ENCODE data around the gene ZCCHC2.

Gene ZCCHC2

DNA sequence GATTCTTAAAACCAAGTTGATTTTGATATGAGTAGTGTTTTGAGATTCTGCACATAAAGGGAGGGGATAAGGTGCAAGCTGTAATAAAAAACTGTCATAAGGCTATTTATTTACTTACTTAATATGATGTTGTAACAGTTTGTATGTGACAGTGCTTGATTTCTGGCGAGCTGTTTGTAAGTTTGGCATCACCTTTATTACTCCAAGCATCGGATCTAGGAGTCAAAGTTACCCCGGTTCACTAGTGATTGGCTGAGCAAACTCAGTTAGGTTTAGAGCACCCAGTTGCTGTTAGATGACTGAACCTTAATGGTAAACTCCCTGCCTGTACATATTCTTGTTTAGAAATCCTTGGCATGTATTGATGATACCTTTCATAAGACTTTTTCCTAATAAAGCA is 16.1 kb downstream of the ZCCHC2 start:
- DNase-seq (ENCODE audit: low read depth) = no peak

DNA sequence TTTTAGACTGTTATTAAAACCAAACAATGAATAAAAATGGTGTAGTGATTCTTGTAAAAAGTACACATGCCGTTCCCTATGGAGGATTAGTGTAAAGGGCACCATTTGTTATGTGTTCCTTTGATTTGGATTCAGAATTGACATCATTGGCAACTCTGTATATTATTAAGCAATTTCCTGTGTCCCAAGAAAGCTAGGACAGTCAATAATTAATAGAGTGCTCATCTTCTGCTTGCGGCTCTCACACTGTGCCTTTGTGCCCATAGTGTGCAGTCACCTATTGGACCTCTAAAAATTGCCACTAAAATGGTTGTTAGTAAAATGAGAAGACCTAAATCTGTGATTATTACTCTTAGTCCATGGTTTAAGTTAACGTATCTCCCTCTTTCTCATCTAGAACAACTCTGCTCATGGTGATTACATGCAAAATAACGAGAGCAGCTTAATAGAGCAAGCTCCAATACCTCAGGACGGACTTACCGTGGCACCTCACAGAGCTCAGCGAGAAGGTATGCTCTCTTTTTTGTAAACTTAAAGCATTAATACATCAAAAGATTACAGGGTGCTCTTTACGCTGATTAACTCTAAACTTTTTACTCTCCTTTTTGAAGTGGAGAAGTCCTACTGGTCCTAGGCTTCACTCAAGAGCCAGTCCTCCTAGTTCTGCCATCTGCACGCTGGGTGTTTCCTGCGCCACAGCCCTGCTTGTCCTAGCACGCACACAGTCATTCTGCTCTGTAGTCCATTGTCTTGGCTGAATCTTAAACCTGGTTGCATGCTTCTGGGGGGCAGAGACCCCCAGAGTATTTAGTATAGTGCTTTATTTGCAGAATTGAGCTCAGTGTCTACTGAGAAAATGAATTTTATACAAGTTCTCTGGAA is 16.7 kb downstream of the ZCCHC2 start:
- DNase-seq (ENCODE audit: low read depth) = no peak

DNA sequence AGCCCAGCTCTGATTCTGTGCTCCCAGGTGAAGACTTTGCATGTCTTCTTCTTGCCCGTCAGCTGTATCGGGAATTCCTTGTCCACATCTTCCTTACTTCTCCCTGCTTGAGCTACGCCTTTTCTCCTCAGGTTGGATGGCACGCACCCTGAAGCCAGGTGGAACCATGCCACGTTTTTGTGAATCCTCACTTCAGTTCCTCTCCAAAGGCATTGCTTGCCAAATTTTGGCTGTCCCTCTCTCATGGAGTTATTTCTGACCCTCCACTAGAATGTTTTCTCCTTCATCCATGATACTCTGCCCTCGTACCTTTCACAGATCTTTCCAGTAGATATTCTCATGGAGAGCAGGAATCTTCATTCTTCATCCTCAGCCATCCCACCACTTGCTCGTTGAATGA is 20.2 kb downstream of the ZCCHC2 start:
- no peak for DNase-seq (ENCODE audit: low read depth)

DNA sequence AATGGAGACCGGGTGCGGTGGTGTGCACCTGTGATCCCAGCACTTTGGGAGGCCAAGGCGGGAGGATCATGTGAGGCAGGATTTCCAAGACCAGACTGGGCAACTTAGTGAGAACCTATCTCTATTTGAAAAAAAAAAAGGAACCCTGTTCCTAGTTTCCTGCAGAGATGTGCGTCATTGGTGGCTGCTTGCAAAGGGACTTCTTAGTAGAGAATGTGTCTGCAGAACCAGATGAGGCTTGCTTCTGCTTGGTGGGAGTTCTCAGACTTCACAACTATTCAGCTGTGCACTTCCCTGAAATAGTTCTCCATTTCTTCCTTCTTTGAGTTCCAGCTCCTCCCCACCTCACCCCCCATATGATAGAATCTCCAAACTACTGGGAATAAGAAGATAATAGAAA is 22.3 kb downstream of the ZCCHC2 start:
- DNase-seq (ENCODE audit: low read depth) = no peak

DNA sequence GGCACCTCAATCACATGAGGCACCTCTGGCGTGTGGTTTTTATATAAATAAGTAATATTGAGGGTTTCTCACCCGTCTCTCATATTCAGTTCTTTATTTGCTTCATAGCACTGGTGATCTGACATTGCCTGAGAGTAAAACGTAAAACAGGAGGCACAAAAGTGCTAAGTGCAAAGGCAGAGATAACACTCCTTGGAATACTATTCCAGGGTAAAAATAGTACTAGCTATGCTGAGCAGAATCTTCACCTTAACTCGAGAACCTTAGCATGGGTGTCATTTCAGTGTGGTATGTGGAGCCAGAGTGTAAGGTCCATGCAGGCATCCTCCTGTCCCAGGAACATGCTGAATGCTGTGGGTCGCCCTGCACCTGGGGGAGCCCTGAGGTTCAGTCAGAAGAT is 26.9 kb downstream of the ZCCHC2 start:
- DNase-seq (ENCODE audit: low read depth) = no peak

DNA sequence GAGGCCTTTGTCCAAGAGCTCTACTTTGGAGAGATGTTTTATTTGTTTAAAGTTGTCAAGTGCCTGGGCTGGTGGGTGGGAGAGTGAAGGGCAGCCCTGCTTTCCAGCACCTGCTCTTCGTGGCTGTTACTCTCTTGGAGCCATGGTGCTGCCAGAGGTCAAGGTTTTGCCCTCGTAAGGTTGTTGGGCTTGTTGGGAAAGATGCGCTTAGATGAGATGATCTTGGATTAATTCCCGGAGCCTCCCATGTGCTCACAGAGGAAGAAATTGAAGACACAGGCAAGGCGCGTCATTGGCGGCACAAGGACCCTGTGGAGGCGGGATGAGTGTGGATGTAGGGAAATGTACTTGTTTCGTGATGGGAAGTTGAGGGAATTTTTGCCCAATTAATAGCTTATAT is 27.9 kb downstream of the ZCCHC2 start:
- no peak for DNase-seq (ENCODE audit: low read depth)

DNA sequence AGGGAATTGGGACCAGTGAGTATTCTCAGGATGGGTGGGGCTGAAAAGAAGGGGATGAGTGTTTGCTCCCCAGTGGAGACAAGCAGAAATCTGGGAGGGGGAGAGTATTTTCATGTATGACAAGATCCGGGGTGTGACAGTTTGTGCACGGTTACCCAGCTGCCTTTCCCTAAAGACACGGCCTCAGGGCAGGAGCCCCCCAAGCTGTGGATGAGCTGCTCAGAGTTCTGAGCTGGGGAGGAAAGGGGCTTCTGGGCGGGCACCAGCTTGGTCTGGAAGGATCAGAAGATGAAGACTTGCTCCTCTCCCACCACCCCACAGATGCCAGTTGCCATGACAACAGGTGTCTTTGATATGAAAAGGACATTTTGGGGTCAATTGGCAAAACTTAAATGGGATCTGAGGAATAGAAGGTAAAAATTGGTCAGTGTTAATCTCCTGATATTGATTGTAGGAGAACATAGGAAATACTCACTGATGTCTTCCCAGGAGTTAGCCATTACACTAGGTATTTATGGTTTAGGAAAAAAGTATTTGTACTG is 29.2 kb downstream of the ZCCHC2 start:
- no peak for DNase-seq (ENCODE audit: low read depth)

DNA sequence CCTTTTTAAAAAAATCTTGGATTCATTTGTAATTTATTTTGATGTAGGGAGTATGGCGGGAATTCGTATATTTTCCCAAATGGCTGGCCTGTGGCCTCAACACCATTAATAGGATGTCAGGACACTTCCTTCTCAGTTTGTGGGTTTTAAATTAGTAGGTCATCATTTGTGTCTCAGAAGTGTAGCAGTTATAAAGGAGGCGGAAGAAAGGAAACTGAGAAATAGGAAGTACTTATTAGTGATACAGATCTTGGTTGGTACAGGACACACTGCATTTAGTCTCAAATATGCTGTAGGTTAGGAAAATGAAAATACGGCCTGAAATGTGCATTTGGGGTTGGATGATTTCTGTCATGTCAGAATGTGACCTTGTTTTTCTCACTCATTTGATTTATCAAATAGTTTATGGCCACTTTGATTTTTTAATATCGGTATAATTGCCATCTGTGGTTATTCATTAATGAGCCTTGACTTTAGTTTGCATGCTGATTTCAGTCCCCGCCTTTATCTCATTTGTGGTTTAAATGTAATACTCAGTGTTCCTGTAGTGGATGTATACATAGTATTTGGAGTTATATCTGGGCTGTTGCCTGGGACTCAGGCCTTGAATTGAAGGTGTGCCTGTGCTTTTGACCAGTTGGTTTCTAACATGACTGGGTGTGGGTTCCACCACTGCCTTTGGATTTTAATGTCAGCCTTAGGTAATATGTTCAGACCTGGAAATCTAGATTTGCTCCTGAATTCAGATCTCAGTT is 31.4 kb downstream of the ZCCHC2 start:
- DNase-seq (ENCODE audit: low read depth) = no peak

DNA sequence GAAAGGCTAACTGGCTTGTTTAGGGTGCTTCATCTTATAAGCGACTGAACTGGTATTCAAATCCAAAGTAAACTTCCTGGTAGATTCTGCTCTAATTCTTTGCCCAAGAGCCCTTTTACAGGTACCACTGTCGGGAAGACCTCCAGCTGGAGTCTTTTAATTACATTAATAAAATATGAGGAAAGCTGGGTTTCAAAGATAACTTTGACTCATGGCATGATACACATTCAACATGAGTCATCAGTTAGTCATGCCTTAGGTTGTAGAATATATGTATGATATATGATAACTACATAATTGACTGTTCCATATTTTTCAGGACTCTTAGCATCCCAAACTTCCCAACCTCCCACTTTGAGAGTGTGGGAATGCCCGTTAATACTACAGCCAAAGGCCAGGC is 32.3 kb downstream of the ZCCHC2 start:
- no peak for DNase-seq (ENCODE audit: low read depth)

DNA sequence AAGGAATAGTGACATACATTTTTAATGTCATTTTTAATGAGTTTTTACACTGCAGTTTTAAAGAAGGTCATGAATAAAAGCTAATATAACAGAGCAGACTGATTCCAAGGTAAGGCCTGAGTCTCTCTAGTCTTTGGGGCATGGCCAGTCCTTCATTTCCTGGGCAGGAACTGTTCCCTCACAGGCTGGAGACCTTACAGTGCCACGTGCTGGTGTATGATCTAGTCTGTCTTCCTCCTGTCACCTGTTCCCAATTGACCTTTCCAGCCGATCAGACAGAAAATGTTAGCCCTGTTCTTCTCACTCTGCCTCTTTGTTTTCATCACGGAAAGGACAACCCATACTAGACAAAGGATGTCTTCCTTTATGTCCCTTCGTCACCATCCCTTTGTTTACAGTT is 33.6 kb downstream of the ZCCHC2 start:
- DNase-seq (ENCODE audit: low read depth) = no peak

DNA sequence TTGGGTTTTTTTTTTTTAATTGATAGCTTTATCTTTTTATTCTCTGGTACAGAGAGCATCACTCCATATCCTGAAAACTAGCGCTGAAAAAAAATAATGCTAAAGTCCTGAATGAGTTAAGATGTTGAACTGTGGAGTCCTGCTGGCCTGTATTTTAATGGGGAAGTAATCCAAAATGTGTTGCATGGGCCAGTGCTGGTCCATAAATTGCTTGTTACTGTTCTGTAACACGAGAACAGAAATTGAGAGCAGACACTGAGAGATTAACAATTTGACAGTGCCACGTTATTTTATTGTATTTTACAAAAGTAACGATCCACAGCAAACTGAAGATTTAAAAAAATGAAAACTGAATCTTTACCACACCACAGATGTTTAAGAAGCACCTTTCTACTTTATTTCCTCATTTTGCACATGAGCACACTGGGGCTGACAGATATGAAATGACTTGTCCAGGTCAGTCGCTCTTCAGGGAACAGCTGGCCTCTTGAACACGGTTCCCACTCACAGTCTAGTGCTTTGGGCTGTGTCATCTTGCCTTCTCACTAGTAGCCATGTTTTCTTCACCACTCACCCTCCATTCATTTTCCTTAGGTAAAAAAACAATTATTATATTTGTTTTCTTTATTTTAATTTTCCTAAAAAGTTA is 35.3 kb downstream of the ZCCHC2 start:
- DNase-seq (ENCODE audit: low read depth) = no peak

DNA sequence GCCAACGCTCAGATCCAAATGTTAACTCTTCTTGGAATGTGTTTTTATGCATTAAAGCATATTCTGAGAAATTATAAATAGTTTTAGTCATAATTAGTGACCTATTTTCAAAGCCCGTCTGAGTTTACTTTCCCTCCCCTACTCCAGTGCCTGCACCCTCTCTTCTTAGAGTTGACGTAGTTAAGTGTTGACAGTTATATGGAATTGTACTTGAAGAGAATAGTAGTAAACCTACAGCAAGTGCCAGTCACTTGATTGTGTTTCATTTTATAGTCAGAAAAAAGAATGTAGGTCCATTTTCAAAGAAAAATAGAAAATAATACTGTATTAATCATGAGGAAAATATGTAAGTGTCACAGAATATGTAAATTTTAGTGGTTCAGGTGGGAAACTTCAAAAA is 41.2 kb downstream of the ZCCHC2 start:
- no peak for DNase-seq (ENCODE audit: low read depth)

DNA sequence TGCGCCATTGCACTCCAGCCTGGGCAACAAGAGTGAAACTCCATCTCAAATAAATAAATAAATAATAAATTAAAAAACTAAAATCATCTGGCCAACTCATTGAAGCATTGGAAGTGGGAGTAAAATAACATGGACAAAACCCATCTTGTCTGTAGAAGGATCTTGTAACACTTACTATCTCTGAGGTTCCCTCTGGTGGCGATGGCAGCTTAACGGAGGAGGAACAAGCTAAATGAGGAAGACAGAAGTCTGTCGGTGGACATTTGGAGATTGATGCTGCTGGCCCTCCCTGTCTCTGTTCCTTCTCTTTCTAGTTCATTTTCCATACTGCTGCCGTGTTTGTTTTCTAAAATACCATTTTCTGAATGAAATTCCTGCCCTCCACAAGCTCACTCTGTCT is 43.4 kb downstream of the ZCCHC2 start:
- DNase-seq (ENCODE audit: low read depth) = no peak

DNA sequence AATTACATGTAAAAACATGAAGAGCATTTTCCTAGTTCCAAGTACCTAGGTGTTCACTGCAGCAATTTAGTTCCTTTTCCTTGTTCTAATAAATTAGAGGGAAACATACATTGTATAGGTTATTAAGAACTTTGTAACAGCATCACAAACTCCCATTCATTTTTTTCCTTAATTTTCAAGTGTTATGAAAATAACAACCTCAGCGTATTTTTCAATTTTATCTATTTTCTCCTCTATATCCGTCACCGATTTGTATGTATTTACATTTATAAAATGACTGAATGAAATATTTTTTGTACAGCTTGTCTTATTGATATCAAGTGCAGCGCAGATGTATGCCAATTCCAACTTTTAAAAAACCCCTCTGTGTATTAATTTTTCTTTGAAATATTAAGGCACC is 44.0 kb downstream of the ZCCHC2 start:
- no peak for DNase-seq (ENCODE audit: low read depth)

DNA sequence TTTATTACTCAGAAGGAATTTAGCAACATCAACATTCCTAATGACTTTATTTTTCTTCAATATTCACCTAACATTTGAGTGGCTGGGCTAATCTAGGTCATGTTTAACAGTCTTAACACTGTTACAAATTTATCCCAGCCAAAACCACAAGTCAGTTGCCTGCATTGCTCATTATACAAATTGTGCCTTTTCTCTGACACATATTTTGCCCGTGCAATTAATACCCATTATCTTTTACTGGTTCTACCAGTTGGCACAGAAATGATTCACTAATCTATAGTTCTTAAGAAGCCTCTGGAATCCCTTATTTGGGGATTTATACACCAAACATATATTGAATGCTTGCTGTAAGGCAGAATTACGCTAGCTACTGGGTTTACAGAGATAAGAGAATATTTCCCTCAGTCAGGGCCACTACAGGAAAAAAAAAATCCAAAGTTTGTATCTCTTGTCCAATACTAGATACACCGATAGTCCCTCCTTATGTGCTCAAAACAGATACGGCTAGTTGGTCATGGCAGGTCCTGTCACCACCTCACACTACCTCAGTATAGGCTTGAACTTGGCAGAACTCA is 46.3 kb downstream of the ZCCHC2 start:
- DNase-seq (ENCODE audit: low read depth) = no peak

DNA sequence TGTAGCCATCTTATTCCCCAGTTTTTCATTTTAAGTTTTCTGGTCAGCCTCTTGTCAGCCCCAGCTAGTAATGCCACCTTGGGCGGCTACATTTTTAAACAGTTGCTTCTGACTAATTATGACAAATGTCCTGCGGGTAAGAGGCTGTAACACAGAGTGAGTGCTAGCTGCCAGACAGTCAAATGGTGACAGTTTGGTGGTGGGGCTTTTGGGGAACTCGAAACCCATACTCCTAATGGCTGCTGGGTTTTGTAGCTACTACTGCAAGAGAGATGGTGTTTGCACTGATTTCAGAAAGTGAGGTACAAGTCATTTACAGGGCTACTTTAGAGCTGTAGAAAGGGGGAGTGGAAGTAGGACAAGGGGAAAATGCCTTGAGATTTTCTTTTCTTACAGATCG is 48.2 kb downstream of the ZCCHC2 start:
- no peak for DNase-seq (ENCODE audit: low read depth)

DNA sequence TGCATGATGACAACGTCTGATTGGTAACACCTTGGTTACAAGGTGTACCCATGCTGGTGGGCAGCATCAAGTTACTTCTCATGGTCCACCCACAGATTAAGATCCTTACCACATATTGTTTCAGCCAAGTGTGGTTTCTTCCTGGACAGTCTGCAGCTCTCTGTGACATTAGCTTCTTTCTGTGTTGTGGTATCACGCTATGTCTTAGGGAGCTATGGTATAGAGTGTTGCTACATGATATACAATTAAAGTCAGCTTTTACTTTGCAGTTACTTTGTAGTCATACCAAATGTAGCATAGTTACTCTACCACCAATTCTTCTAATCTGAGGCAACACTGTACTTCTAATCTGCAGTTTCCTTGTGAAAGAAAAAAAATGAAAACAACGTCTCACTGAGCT is 48.8 kb downstream of the ZCCHC2 start:
- DNase-seq (ENCODE audit: low read depth) = no peak

DNA sequence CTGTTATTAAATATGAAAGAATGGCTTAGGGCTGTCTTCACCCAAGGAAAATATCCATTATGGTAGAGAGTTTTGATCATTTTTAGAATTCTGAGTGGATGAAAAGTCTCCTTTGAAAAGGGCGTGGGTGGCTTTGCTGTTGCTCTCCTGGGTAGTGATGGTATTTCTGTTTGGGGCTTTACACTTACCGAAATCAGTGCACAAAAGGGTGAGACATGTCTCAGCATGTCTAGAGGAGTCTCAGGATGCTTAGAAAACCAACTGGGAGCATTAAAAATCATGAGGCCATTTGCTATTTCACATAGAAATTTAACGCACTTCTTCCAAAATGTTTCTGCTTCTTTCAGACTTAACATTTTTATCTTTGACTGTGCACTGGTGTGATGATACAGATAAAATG is 49.6 kb downstream of the ZCCHC2 start:
- no peak for DNase-seq (ENCODE audit: low read depth)

DNA sequence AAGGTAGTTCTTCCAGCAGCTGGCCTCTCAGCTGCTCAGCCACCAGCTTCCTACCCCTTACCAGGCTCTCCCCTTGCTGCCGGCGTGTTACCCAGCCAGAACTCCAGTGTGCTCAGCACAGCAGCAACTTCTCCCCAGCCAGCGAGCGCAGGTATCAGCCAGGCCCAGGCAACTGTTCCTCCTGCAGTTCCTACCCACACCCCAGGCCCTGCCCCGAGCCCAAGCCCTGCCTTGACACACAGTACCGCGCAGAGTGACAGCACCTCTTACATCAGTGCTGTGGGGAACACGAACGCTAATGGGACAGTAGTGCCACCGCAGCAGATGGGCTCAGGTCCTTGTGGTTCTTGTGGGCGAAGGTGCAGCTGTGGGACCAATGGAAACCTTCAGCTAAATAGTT is 52.0 kb downstream of the ZCCHC2 start:
- DNase-seq (ENCODE audit: low read depth) = no peak

DNA sequence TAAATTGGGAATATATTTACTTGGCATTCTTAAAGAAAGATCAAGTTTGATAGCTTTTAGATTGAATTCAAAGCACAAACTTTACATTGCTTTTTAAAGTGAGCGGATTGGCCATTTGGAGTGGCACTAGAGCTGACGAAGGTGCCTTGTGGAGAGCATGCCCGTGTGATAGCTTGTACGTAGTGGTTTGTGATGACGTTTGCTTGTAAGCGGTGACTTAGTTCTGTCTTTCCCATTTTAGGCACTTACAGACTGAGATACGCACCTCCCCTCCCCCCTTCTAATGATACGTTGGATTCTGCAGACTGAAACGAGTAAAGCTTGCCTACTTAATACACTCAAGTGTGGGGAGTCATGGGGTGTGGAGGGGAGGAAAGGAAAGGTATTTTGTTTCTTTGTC is 53.4 kb downstream of the ZCCHC2 start:
- no peak for DNase-seq (ENCODE audit: low read depth)

DNA sequence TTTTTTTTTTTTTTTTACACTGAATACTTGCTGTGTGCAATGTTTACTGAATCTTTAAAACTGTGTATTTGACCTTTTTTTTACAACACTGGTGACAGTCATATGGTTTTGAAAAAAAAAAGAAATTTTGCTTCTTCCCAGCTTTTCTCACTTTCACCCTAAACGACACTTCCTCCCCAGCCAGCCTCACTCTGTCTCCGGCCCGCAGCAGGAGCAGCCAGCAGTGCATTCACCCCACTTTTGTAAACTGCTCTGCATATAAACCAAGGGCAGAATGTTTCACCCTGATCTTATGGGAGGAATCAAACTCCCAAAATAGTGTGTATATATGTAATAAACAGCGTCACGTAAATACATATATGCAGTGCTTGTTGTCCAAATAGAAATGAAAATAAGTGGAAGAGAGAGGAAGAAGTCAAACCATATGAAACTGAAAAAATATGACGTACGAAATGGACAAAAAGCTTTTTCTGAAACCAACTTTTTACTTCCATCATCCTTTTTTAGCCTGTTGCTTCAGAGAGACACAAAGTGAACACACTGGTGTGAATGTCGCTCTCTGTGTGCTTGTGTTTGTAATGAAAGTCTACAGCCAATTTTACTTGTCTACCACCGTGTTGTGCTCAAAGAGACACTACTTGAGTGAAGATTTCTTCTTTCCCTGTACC is 54.2 kb downstream of the ZCCHC2 start:
- no peak for DNase-seq (ENCODE audit: low read depth)

DNA sequence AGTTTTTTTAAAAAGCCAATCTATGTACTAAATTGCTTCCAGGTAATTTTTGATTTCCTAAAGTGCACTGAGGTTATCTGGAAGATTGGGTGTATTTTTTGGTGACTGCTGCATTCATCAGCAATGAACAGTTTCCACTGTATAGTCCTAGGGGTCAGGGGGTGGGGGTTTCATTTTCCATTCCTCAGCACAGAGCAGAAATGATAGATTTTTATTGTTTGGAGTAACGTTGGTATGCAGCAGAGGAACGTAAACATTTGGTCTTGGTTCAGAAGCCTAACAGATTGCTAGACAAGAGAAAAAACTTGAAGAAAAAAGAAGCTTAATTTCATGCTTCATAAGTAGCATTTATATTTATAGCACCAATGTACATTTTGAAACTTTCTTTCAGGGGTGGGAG is 54.9 kb downstream of the ZCCHC2 start:
- no peak for DNase-seq (ENCODE audit: low read depth)
